GM21515 (cell line): ENCODE data around the gene CLEC17A.
"Not testable (repeated sequence)": the region's sequence is repeated elsewhere in the genome, so short reads cannot be mapped to it uniquely, and the experiment has no call there.

Experiments
- ATAC-seq: cut with Tn5 transposase; IDR thresholded peaks from one replicate; pipeline ENCODE4 v1.9.1; 2021; ENCODE audit not compliant: unreplicated experiment

Gene CLEC17A

GRCh38 chr19:14582894-14583340 lies at the start of gene CLEC17A:
CLEC17A (plus strand) TSS chr19:14583084; CDS start chr19:14583161, 77 bp downstream.
- peak; percentile 38 for ATAC-seq

- ATAC-seq, result no peak
These were observed 49.4 kb upstream of the CLEC17A start for GRCh38 chr19:14533450-14533849.

- no peak for ATAC-seq
These were observed 45.8 kb upstream of the CLEC17A start for GRCh38 chr19:14536926-14537692.

GRCh38 chr19:14540741-14541525 lies 42.0 kb upstream of the CLEC17A start:
- ATAC-seq, result no peak

- not testable (repeated sequence) for ATAC-seq
These were observed 40.9 kb upstream of the CLEC17A start for GRCh38 chr19:14541979-14542378.

- no peak for ATAC-seq
These were observed 40.1 kb upstream of the CLEC17A start for GRCh38 chr19:14542711-14543328.

- no peak for ATAC-seq
These were observed 38.8 kb upstream of the CLEC17A start for GRCh38 chr19:14544047-14544446.

- ATAC-seq, result no peak
These were observed 37.7 kb upstream of the CLEC17A start for GRCh38 chr19:14544977-14545715.

- no peak for ATAC-seq
These were observed 37.2 kb upstream of the CLEC17A start for GRCh38 chr19:14545716-14546082.

GRCh38 chr19:14550201-14550754 lies 32.6 kb upstream of the CLEC17A start:
- no peak for ATAC-seq

- not testable (repeated sequence) for ATAC-seq
These were observed 31.5 kb upstream of the CLEC17A start for GRCh38 chr19:14551134-14552005.

- ATAC-seq, result not testable (repeated sequence)
These were observed 30.9 kb upstream of the CLEC17A start for GRCh38 chr19:14552006-14552360.

- ATAC-seq, result no peak
These were observed 29.6 kb upstream of the CLEC17A start for GRCh38 chr19:14553042-14553938.

- ATAC-seq, result no peak
These were observed 29.0 kb upstream of the CLEC17A start for GRCh38 chr19:14553939-14554243.

GRCh38 chr19:14554382-14554812 lies 28.5 kb upstream of the CLEC17A start:
- ATAC-seq, result no peak

GRCh38 chr19:14555918-14556661 lies 26.8 kb upstream of the CLEC17A start:
- no peak for ATAC-seq

- no peak for ATAC-seq
These were observed 26.2 kb upstream of the CLEC17A start for GRCh38 chr19:14556662-14557188.
